HepG2 (cell line): Measurements from ENCODE around the gene TAB2.
A peak's percentile ranks its signal among the peaks of the same experiment; 100 is the strongest.

Experiments used
- ADNP ChIP-seq: sonication (generic); formaldehyde crosslinking; IDR thresholded peaks from 2 replicates; pipeline ENCODE4 v1.4.0; 2020; ENCODE audit warnings: missing genetic modification reagents
- CHD4 ChIP-seq: fragments of 200-600 bp; sonication (generic); IDR thresholded peaks from 2 replicates; pipeline ENCODE4 v1.7.0; 2017; ENCODE audit warnings: mild to moderate bottlenecking, low read length, borderline replicate concordance
- CTCF ChIP-seq: sonication (generic); formaldehyde crosslinking; IDR thresholded peaks from 2 replicates; pipeline ENCODE4 v1.5.0; 2020; ENCODE audit warnings: mild to moderate bottlenecking, missing genetic modification reagents, moderate library complexity
- EZH2 ChIP-seq: conservative IDR thresholded peaks from 2 replicates; pipeline ENCODE4 v1.6.1; 2012; ENCODE audit warnings: mild to moderate bottlenecking, low read depth, low read length, moderate library complexity
- FOXA1 ChIP-seq, 2 experiments: fragments of 450-650 bp in 1 of 2; sonication (generic) in 1 of 2; formaldehyde crosslinking in 1 of 2; IDR thresholded peaks; 2 replicates each; pipeline versions ENCODE4 v1.4.0 to v1.6.1; 2016 to 2020; ENCODE audit warnings: missing genetic modification reagents in 1 of 2
- HOXA7 ChIP-seq: sonication (generic); formaldehyde crosslinking; IDR thresholded peaks from 2 replicates; pipeline ENCODE4 v1.8.1; 2022; ENCODE audit warnings: mild to moderate bottlenecking, missing genetic modification reagents, moderate library complexity
- JUN ChIP-seq: sonication (generic); formaldehyde crosslinking; IDR thresholded peaks from 2 replicates; pipeline ENCODE4 v1.4.0; 2020; ENCODE audit warnings: mild to moderate bottlenecking, missing genetic modification reagents
- JUND ChIP-seq: sonication (generic); formaldehyde crosslinking; IDR thresholded peaks from 2 replicates; pipeline ENCODE4 v1.8.0; 2022; ENCODE audit warnings: mild to moderate bottlenecking, missing genetic modification reagents
- MAFF ChIP-seq: IDR thresholded peaks from 2 replicates; pipeline ENCODE4 v1.6.1; 2011; ENCODE audit warnings: low read depth, low read length, improper control_type of control experiment
- MXI1 ChIP-seq: IDR thresholded peaks from 3 replicates; pipeline ENCODE4 v1.6.1; 2012; ENCODE audit warnings: low read depth, low read length, inconsistent platforms, borderline replicate concordance
- POLR2A ChIP-seq, 2 experiments: IDR thresholded peaks; 2 replicates each; pipeline ENCODE4 v1.6.1; 2011; ENCODE audit warnings: low read depth in 2 of 2, low read length in 2 of 2, mild to moderate bottlenecking in 1 of 2, moderate library complexity in 1 of 2; ENCODE audit not compliant: insufficient read depth in 1 of 2
- TIGD3 ChIP-seq: sonication (generic); formaldehyde crosslinking; IDR thresholded peaks from 2 replicates; pipeline ENCODE4 v1.5.1; 2020; ENCODE audit warnings: mild to moderate bottlenecking, missing genetic modification reagents, borderline replicate concordance
- TF ChIP-seq, protein P1 (sequence below): sonication (generic); formaldehyde crosslinking; IDR thresholded peaks from 2 replicates; pipeline ENCODE4 v1.9.0; 2021; ENCODE audit warnings: missing genetic modification reagents, borderline replicate concordance
- TF ChIP-seq, protein P2 (sequence below): sonication (generic); formaldehyde crosslinking; IDR thresholded peaks from 2 replicates; pipeline ENCODE4 v1.4.0; 2020; ENCODE audit warnings: missing genetic modification reagents

DNA sequence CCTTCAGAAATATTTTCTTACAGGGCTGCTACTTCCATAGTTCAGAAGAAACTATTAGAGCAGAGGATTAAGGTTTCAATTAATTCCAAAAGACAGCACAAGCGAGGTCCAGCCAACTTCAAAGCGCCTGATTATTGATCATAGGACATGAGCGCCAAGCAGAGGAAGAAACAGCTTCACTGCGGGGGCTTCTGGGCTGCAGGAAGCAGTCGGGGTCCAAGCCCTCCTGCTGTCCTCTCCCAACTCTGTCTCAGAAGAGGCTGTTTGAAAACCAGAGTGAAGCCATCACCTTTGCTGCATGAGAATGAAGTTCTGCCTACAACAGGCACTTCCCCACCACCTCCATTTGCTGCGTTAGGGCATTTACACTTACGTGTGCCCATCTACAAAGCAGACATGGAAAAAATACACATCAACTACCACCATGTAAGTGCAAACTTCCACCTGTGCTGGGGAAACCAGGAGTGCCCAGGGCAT is 106.5 kb downstream of the TAB2 start:
- no peak for TF ChIP-seq POLR2A (IDR thresholded peaks at IDR 0.05; ENCODE audit: insufficient read depth in 1 of 2, low read depth in 2 of 2, low read length in 2 of 2)
- TF ChIP-seq, protein P1, sequence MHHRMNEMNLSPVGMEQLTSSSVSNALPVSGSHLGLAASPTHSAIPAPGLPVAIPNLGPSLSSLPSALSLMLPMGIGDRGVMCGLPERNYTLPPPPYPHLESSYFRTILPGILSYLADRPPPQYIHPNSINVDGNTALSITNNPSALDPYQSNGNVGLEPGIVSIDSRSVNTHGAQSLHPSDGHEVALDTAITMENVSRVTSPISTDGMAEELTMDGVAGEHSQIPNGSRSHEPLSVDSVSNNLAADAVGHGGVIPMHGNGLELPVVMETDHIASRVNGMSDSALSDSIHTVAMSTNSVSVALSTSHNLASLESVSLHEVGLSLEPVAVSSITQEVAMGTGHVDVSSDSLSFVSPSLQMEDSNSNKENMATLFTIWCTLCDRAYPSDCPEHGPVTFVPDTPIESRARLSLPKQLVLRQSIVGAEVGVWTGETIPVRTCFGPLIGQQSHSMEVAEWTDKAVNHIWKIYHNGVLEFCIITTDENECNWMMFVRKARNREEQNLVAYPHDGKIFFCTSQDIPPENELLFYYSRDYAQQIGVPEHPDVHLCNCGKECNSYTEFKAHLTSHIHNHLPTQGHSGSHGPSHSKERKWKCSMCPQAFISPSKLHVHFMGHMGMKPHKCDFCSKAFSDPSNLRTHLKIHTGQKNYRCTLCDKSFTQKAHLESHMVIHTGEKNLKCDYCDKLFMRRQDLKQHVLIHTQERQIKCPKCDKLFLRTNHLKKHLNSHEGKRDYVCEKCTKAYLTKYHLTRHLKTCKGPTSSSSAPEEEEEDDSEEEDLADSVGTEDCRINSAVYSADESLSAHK (CRISPR knock-in tag), result no peak
- no peak for TF ChIP-seq TIGD3 (CRISPR knock-in tag)
- no peak for TF ChIP-seq EZH2
- TF ChIP-seq HOXA7 (CRISPR knock-in tag), result no peak
- TF ChIP-seq FOXA1 (IDR thresholded peaks at IDR 0.05), result no peak
- no peak for TF ChIP-seq FOXA1 (CRISPR knock-in tag; IDR thresholded peaks at IDR 0.05)
- no peak for TF ChIP-seq JUN (CRISPR knock-in tag)
- TF ChIP-seq JUND (CRISPR knock-in tag), result no peak
- no peak for TF ChIP-seq ADNP
- no peak for TF ChIP-seq MXI1
- TF ChIP-seq, protein P2, sequence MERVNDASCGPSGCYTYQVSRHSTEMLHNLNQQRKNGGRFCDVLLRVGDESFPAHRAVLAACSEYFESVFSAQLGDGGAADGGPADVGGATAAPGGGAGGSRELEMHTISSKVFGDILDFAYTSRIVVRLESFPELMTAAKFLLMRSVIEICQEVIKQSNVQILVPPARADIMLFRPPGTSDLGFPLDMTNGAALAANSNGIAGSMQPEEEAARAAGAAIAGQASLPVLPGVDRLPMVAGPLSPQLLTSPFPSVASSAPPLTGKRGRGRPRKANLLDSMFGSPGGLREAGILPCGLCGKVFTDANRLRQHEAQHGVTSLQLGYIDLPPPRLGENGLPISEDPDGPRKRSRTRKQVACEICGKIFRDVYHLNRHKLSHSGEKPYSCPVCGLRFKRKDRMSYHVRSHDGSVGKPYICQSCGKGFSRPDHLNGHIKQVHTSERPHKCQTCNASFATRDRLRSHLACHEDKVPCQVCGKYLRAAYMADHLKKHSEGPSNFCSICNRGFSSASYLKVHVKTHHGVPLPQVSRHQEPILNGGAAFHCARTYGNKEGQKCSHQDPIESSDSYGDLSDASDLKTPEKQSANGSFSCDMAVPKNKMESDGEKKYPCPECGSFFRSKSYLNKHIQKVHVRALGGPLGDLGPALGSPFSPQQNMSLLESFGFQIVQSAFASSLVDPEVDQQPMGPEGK (CRISPR knock-in tag), result no peak
- TF ChIP-seq CTCF (CRISPR knock-in tag), result 0 out of 2 replicates have a peak, but pooled peaks have one; percentile 14
- no peak for TF ChIP-seq MAFF
- no peak for TF ChIP-seq CHD4
